Keratinocyte (primary cell): ENCODE measurements around the gene DHTKD1. TPM values are rescaled to one million over a fixed set of nuclear protein-coding genes. Genes with fewer than 3 reads are reported as not detected.

Experiments
- DNase-seq: peaks from one replicate; pipeline ENCODE4 v3.0.0-alpha.2; 2011; ENCODE audit warnings: low read depth, missing footprints, low spot score
- FAIRE-seq: peaks from 2 replicates; lab custom pipeline; 2011; peaks lifted over from hg19 to GRCh38; lab: Jason Lieb, UNC
- H2AFZ ChIP-seq: 2 replicates; pipeline ENCODE4 v1.6.0; 2012; ENCODE audit warnings: low read length, control low read depth, inconsistent platforms; ENCODE audit not compliant: control insufficient read depth
- H3K27ac ChIP-seq: 2 replicates; pipeline ENCODE4 v1.5.1; 2011; ENCODE audit warnings: low read length; ENCODE audit not compliant: control insufficient read depth, insufficient read depth
- H3K27me3 ChIP-seq: 3 replicates; pipeline ENCODE4 v1.6.0; 2011; ENCODE audit warnings: low read length; ENCODE audit not compliant: control insufficient read depth, insufficient read depth; ENCODE audit errors: extremely low read depth
- H3K36me3 ChIP-seq, 2 experiments: 2 replicates in 1 of 2; 3 replicates in 1 of 2; pipeline ENCODE4 v1.5.1; 2011; ENCODE audit warnings: low read length in 2 of 2, mild to moderate bottlenecking in 1 of 2; ENCODE audit not compliant: control insufficient read depth in 2 of 2, insufficient read depth in 2 of 2; ENCODE audit errors: extremely low read depth in 1 of 2
- H3K4me1 ChIP-seq: 3 replicates; pipeline ENCODE4 v1.5.1; 2011; ENCODE audit warnings: low read length; ENCODE audit not compliant: control insufficient read depth, insufficient read depth; ENCODE audit errors: extremely low read depth
- H3K4me2 ChIP-seq: 3 replicates; pipeline ENCODE4 v1.6.0; 2011; ENCODE audit warnings: low read depth, low read length; ENCODE audit not compliant: control insufficient read depth, insufficient read depth; ENCODE audit errors: extremely low read depth
- H3K4me3 ChIP-seq, 3 experiments: fragments of 200-600 bp in 1 of 3; sonication (generic) in 1 of 3; 2 replicates in 2 of 3; 3 replicates in 1 of 3; pipeline ENCODE4 v1.5.1; 2011 to 2016; ENCODE audit warnings: low read length in 3 of 3, mild to moderate bottlenecking in 3 of 3, control low read depth in 2 of 3, inconsistent platforms in 1 of 3, low read depth in 1 of 3, mixed read lengths in 1 of 3, mixed run types in 1 of 3, moderate library complexity in 1 of 3; ENCODE audit not compliant: control insufficient read depth in 2 of 3, insufficient read depth in 2 of 3; ENCODE audit errors: extremely low read depth in 1 of 3
- H3K79me2 ChIP-seq: 2 replicates; pipeline ENCODE4 v1.6.0; 2012; ENCODE audit warnings: low read length; ENCODE audit not compliant: control insufficient read depth, insufficient read depth
- H3K9ac ChIP-seq: 3 replicates; pipeline ENCODE4 v1.6.0; 2011; ENCODE audit warnings: low read length; ENCODE audit not compliant: control insufficient read depth, insufficient read depth; ENCODE audit errors: extremely low read depth
- H3K9me1 ChIP-seq: 3 replicates; pipeline ENCODE4 v1.6.0; 2011; ENCODE audit warnings: low read length; ENCODE audit not compliant: control insufficient read depth, insufficient read depth; ENCODE audit errors: extremely low read depth
- H3K9me3 ChIP-seq: 2 replicates; pipeline ENCODE4 v1.5.1; 2012; ENCODE audit warnings: low read depth, low read length; ENCODE audit not compliant: control insufficient read depth
- H4K20me1 ChIP-seq: 3 replicates; pipeline ENCODE4 v1.6.0; 2011; ENCODE audit warnings: low read length; ENCODE audit not compliant: control insufficient read depth, insufficient read depth; ENCODE audit errors: extremely low read depth
- EZH2 ChIP-seq: IDR thresholded peaks from one replicate; pipeline ENCODE4 v1.6.1; 2012; ENCODE audit warnings: inconsistent platforms, mild to moderate bottlenecking, low read length, moderate library complexity
- dilution Hi-C: fragments of 300-500 bp; cut with MboI; formaldehyde crosslinking; loops from one replicate; pipeline ENCODE4 v1.7.0; 2020; ENCODE audit warnings: low sequenced_read_pairs; ENCODE audit not compliant: extremely low pct_ligation_motif_present
- polyA plus RNA-seq, 5 experiments: library from polyadenylated mRNA; depleted of rRNA in 3 of 5; stranded (reverse) in 3 of 5; stranded (forward) in 1 of 5; unstranded in 1 of 5; fragments of >200 nt; gene quantifications; 1 replicate in 1 of 5; 2 replicates in 3 of 5; 3 replicates in 1 of 5; pipeline versions ENCODE4 v1.2.1 to v1.2.3, GENCODE V29; 2011 to 2012; ENCODE audit warnings: missing spikeins in 2 of 5, low read depth in 1 of 5, low replicate concordance in 1 of 5
- TF ChIP-seq, protein P1 (sequence below), 3 experiments: IDR thresholded peaks in 1 of 3; conservative IDR thresholded peaks in 1 of 3; optimal IDR thresholded peaks in 1 of 3; 2 replicates in 2 of 3; 3 replicates in 1 of 3; pipeline versions ENCODE3 to v1.5.1; 2011; ENCODE audit warnings: low read length in 3 of 3, mild to moderate bottlenecking in 3 of 3, moderate library complexity in 2 of 3, control low read depth in 1 of 3, inconsistent platforms in 1 of 3; ENCODE audit not compliant: insufficient read depth in 2 of 3; ENCODE audit errors: extremely low read depth in 1 of 3

Gene DHTKD1
- polyA plus RNA-seq, 1 donor (not counting 4 experiments of a cell fraction or from before 2014, with no cell fraction given): 12.8 TPM

DNA sequence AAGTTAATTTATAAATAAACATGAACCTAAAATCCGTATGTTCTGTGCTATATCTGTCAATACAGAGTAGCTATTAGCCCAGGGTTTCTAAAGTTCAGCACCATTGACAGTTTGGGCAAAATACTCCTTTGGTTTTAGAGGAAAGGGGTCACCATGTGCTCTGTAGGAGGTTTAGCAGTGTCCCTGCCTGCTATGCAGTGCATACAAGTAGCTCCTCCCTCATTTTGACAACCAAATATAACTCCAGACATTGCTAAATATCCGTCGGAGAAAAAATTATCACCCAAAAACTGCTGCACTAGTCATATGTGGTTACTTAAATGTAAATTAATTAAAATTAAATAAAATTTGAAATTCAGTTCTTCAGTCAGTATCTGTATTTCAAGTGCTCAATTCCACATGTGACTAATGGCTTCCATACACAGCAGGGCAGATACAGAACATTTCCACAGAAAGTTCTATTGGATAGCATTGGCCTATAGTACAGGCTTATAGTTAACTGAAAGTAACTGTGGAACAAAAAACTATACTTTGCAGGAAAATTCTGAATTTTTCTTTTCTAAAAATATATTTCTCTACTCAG lies 32.6 kb upstream of the DHTKD1 start:
- TF ChIP-seq EZH2: no peak
- TF ChIP-seq, protein P1, sequence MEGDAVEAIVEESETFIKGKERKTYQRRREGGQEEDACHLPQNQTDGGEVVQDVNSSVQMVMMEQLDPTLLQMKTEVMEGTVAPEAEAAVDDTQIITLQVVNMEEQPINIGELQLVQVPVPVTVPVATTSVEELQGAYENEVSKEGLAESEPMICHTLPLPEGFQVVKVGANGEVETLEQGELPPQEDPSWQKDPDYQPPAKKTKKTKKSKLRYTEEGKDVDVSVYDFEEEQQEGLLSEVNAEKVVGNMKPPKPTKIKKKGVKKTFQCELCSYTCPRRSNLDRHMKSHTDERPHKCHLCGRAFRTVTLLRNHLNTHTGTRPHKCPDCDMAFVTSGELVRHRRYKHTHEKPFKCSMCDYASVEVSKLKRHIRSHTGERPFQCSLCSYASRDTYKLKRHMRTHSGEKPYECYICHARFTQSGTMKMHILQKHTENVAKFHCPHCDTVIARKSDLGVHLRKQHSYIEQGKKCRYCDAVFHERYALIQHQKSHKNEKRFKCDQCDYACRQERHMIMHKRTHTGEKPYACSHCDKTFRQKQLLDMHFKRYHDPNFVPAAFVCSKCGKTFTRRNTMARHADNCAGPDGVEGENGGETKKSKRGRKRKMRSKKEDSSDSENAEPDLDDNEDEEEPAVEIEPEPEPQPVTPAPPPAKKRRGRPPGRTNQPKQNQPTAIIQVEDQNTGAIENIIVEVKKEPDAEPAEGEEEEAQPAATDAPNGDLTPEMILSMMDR (optimal IDR thresholded peaks at IDR 0.05 in 1 of 3, IDR thresholded peaks at IDR 0.05 in 1 of 3, conservative IDR thresholded peaks at IDR 0.05 in 1 of 3; ENCODE audit: extremely low read depth in 1 of 3, insufficient read depth in 2 of 3, low read length in 3 of 3): no peak
- Histone ChIP-seq H3K9me1 (no peaks in the 10 kb centered on the region), H3K79me2 (peaks cover 85% of the 10 kb centered on the region), H3K4me1 (peaks cover under 1% of the 10 kb centered on the region), H3K9ac (no peak overlapping the region), H4K20me1 (no peaks in the 10 kb centered on the region), H2AFZ (no peak overlapping the region), H3K27me3 (no peaks in the 10 kb centered on the region), H3K27ac (no peak overlapping the region), H3K4me3 (no peak overlapping the region), H3K36me3 (peaks cover 6 to 17% of the 10 kb centered on the region in 2 experiments), H3K4me2 (no peak overlapping the region), H3K9me3 (no peaks in the 10 kb centered on the region)
- FAIRE-seq (no peak), DNase-seq (no peak)
- dilution Hi-C loops: no loop called here

DNA sequence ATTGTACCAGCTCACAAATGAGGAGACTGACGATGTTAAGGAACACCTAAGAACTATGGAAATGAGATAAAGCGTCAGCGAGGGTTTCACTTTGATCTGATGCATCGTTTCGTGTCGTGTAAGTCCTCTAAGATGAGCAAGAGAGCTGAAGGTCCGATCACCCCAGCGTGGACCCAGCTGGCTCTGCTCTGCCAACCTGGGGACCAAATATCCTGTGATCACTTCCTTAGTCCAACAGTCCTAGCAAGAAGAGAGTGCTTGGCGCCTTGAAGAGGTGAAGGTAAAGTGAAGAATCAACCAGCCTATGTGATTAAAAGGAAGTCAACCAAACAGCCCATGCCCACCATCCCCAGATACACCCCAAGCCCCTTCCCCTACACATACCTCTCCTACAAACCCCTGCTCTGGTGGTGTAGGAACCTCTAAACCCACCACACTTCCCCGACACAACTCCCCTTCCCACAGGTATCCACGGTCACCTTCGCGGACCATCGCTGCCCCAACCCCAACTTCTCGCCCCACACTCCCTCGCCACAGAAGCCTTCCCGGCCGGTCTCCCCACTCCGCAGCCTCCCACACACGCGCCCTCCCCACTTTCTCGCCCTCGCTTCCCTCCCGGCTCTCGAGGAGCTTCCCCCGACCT lies 26.9 kb upstream of the DHTKD1 start:
- H3K9me1 ChIP-seq: no peaks in the 10 kb centered on the region
- H3K36me3 ChIP-seq: no peaks in the 10 kb centered on the region
- H4K20me1 ChIP-seq: no peaks in the 10 kb centered on the region
- H3K4me2 ChIP-seq: peak overlapping the region; percentile 90
- H2AFZ ChIP-seq: peak overlapping the region; percentile 71
- no peak for TF ChIP-seq EZH2
- TF ChIP-seq, protein P1 (optimal IDR thresholded peaks at IDR 0.05 in 1 of 3, IDR thresholded peaks at IDR 0.05 in 1 of 3, conservative IDR thresholded peaks at IDR 0.05 in 1 of 3; ENCODE audit: extremely low read depth in 1 of 3, insufficient read depth in 2 of 3, low read length in 3 of 3): no peak
- H3K4me3 ChIP-seq: peak overlapping the region; percentile 89 to 100 (median 93)
- FAIRE-seq (peak; percentile 53), DNase-seq (no peak)
- peaks cover 11% of the 10 kb centered on the region for H3K4me1 ChIP-seq
- H3K27me3 ChIP-seq: no peaks in the 10 kb centered on the region
- peaks cover 56% of the 10 kb centered on the region for H3K79me2 ChIP-seq
- peak overlapping the region; percentile 100 for H3K27ac ChIP-seq
- peak overlapping the region; percentile 100 for H3K9ac ChIP-seq
- no peaks in the 10 kb centered on the region for H3K9me3 ChIP-seq
- dilution Hi-C loops: no loop called here
